Measurements from ENCODE around the gene RBMS1. TPM values are rescaled to one million over a fixed set of nuclear protein-coding genes. Genes with fewer than 3 reads are reported as not detected.

Gene RBMS1
- total RNA-seq, 4 donors from 2014 or later, result 133 to 180 (median 139) TPM

DNA sequence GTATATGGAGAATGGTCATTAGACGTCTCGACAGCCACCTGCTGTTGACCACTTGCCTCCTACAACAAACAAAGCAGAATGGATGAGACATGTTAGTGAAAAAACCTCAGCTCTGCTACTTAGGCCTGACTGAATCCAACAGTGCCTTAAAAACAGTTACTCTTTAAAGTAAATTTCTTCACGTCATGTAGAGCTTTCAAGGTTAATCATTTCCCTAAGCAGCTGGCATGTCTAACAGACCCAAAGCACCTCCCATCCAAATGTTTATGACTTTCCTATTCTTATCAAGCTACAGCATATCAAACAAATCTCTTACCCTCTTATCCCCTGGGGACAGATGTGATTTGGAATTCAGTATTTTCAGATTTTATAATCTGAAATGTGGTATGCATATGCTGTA, 218.0 kb downstream of the RBMS1 start:
- TF ChIP-seq, protein P1, sequence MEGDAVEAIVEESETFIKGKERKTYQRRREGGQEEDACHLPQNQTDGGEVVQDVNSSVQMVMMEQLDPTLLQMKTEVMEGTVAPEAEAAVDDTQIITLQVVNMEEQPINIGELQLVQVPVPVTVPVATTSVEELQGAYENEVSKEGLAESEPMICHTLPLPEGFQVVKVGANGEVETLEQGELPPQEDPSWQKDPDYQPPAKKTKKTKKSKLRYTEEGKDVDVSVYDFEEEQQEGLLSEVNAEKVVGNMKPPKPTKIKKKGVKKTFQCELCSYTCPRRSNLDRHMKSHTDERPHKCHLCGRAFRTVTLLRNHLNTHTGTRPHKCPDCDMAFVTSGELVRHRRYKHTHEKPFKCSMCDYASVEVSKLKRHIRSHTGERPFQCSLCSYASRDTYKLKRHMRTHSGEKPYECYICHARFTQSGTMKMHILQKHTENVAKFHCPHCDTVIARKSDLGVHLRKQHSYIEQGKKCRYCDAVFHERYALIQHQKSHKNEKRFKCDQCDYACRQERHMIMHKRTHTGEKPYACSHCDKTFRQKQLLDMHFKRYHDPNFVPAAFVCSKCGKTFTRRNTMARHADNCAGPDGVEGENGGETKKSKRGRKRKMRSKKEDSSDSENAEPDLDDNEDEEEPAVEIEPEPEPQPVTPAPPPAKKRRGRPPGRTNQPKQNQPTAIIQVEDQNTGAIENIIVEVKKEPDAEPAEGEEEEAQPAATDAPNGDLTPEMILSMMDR (IDR thresholded peaks at IDR 0.05), result no peak
- DNase-seq (ENCODE audit: low spot score) (no peak), ATAC-seq (ENCODE audit: low FRiP score) (no peak)

DNA sequence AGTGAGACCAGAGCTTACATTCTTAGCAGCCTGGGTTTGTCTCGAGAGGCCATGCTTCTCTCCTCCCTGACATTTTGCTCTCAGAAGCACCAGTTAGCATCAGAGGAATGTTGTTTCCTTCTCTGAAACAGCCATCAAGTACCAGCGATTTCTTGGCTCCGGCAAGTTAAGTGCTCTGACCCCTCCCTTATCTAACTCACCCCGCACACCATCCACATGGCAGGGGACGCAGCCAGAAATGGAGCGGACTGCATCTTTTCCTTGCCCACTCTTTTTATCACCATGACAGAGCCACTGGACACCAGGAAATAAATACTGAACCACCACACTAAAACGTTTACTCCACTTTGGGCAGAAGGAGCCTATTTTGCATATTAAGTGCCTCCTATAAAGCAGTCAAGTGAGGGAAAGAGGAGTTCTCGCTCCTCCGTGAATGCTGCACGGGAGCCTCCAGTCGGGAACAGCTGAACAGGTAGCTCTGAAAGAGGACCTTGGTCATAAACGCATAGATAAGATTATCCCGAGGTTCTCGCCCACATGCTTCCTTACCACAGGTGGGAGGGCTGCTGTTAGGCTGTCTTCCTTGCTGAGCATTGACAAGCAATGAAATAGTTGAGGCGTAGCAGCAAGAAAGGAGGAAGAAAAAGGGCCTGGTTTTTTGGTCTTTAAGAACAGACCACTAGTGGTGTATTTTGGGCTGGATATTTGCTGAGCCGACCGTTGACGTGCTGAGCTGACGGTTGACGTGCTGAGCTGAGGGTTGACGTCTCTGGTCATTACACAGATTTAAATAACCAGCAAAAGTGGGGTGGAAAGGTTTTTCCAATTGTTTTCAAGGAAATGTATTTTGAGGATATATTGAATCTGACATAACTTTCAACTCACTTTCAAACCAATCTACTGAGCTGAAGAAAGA, 222.2 kb downstream of the RBMS1 start:
- ATAC-seq (ENCODE audit: low FRiP score), result no peak
- TF ChIP-seq, protein P1 (IDR thresholded peaks at IDR 0.05), result no peak

DNA sequence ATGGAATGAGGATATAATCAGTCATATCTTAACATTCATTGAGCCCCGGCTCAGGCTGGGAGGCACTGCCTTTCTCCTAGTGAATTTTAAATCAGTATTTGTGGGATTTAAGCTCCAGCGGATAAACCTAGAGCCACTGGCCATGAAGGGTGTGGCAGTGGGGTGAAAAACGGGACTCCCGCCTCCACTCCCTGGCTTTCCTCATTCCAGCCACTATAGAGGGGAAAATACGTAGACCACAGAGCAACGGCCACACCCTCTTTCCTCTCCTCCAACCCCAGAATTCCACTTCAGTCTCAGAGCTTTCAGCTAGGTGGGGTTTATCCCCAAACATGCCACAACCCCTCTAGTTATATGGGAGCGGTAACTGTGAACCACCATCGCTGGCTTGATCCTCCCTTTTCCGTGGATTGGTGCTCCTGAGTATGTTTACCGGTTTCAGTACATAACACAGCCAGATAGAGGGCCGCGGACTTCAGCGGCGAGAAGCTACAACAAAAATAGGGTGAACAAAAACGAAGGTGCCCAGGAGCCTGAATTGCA, 223.0 kb downstream of the RBMS1 start:
- peak; percentile 52 for ATAC-seq (ENCODE audit: low FRiP score)
- no peak for DNase-seq (ENCODE audit: low spot score)
- TF ChIP-seq, protein P1 (IDR thresholded peaks at IDR 0.05), result no peak

More for the DNA sequence above, 222.2 kb downstream of the RBMS1 start:
- no peak for DNase-seq (ENCODE audit: low spot score)

DNA sequence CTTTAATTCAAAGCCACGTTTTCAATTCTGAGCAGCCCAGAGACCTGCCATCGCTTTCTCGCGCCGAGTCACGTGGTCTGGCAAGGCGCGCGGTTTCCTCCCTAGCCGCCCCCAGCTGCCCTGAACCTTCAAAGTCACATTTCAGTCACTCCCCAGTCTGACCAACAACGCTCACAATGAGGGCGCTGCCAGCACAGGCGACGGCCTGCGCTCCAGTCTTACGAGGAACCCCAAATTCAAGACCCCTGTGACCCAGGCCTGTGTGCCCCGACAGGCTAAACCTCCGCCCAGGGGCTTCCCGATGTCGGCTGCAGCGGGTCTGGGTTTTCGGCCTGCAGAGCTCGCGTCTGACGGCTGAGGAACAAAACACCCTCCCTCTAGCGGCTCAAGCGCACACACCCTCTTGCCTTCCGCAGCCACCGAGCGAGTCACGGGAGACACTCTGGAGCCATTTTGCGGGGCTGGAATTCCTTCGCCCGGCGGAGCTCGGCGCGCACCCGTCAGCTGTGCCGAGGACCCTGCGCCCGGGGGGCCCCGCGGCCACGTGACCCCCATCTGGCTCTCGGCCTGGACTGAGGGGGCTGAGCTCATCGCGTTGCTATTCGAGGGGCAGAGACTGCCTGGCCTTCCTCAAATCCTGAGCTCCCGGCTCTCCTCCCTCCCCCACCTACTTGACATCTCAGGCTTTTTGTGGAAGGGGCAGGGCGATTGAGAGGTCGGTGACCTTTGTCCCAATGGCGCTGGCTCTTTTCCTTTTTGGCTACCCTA, 223.6 kb downstream of the RBMS1 start:
- peak; percentile 87 for ATAC-seq (ENCODE audit: low FRiP score)
- peak; percentile 51 for DNase-seq (ENCODE audit: low spot score)
- TF ChIP-seq, protein P1 (IDR thresholded peaks at IDR 0.05), result peak in 2 of 3 donors; percentile 52 to 74

DNA sequence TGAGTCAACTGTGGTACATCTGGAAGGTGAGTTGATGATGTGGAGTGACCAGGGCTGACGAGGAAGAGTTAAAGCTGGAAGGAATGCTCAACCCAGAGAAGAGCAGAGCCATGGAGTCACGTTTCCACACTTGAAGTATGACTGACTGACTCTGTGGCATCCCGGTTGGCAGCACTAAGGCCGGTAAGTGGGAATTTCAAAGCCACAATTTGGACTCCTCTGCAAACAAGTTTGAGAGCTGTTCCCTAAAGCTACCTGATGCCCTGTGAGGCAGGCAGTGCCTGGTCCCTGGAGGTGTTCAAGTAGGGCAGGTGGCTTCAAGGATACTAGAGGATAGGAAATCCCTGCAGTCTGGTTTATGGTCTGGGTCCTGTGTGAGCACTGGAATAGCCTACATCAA, 224.2 kb downstream of the RBMS1 start:
- ATAC-seq (ENCODE audit: low FRiP score) (peak; percentile 8), DNase-seq (ENCODE audit: low spot score) (no peak)
- TF ChIP-seq, protein P1 (IDR thresholded peaks at IDR 0.05), result no peak

DNA sequence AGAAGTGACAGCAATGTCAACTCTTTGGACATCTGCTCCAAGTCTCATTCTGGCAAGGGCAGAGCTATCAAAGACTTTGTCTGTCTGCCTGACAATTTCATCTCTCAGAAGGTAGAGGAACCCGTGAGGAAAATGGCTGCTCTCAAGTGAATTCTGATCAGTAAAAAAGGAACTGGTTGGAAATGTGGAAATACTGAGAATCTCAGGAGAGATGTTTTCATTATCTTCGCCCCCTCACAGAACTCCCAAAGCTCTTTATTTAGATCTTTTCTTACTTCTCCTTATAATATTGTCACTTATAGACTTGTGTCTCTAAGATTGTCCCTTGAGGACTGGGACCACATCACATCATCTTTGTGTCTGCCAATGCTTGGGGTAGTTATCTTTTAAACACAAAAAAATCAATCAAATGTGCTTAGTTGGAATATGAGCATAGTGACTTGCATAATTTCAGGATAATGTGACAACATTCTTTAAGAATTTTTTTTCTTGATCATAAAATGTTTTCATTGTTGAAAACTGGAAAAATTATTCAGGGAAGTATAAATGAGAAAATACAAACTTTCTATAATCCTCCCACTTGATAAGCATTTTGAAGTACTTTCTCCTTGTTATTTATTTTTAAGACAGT, 225.3 kb downstream of the RBMS1 start:
- TF ChIP-seq, protein P1 (IDR thresholded peaks at IDR 0.05), result no peak
- no peak for DNase-seq (ENCODE audit: low spot score)
- no peak for ATAC-seq (ENCODE audit: low FRiP score)

Measured in omental fat pad (tissue), 4 donors.